SJSA1 (cell line): ENCODE data around the gene TALDO1. TPM values are rescaled to one million over a fixed set of nuclear protein-coding genes. Genes with fewer than 3 reads are reported as not detected.

Experiments used
- DNase-seq, 2 experiments: peaks; one replicate each; pipeline ENCODE4 v3.0.0-alpha.2; 2015 to 2020; ENCODE audit warnings: low spot score in 2 of 2, low read depth in 1 of 2
- H3K27ac ChIP-seq: fragments of 250-450 bp; sonication (Bioruptor Pico); 2 replicates; pipeline ENCODE4 v1.5.1; 2020; ENCODE audit warnings: mild to moderate bottlenecking, moderate library complexity
- H3K27me3 ChIP-seq: fragments of 250-450 bp; sonication (Bioruptor Pico); replicated peaks from 2 replicates; pipeline ENCODE4 v1.5.1; 2020; ENCODE audit warnings: mild to moderate bottlenecking, moderate library complexity
- H3K36me3 ChIP-seq: fragments of 250-450 bp; sonication (Bioruptor Pico); 2 replicates; pipeline ENCODE4 v1.5.1; 2020; ENCODE audit warnings: mild to moderate bottlenecking
- H3K4me1 ChIP-seq: fragments of 250-450 bp; sonication (Bioruptor Pico); replicated peaks from 2 replicates; pipeline ENCODE4 v1.6.1; 2021; ENCODE audit warnings: mild to moderate bottlenecking
- H3K4me3 ChIP-seq: fragments of 250-450 bp; sonication (Bioruptor Pico); 2 replicates; pipeline ENCODE4 v1.5.1; 2020; ENCODE audit warnings: mild to moderate bottlenecking
- H3K9me3 ChIP-seq: fragments of 250-450 bp; sonication (Bioruptor Pico); replicated peaks from 2 replicates; pipeline ENCODE4 v1.5.1; 2020; ENCODE audit warnings: mild to moderate bottlenecking
- total RNA-seq: library from RNA; depleted of rRNA; stranded (reverse); fragments of >200 nt; shearing (Covaris generic); gene quantifications from 2 replicates; pipeline ENCODE4 v1.2.3, GENCODE V29; 2014; rRNA removed

Gene TALDO1
- total RNA-seq, 1 experiment from 2014 or later, result 159 TPM

GRCh38 chr11:808427-809286 lies 61.4 kb downstream of the TALDO1 start:
- peak in 1 of 2 experiments; percentile 81 for DNase-seq
- no peaks in the 10 kb centered on the region for H3K27me3 ChIP-seq
- no peaks in the 10 kb centered on the region for H3K9me3 ChIP-seq
- peak overlapping the region; percentile 100 for H3K27ac ChIP-seq
- H3K4me1 ChIP-seq, result peaks cover 24% of the 10 kb centered on the region
- peaks cover 41% of the 10 kb centered on the region for H3K36me3 ChIP-seq
- peak overlapping the region; percentile 88 for H3K4me3 ChIP-seq

DNA sequence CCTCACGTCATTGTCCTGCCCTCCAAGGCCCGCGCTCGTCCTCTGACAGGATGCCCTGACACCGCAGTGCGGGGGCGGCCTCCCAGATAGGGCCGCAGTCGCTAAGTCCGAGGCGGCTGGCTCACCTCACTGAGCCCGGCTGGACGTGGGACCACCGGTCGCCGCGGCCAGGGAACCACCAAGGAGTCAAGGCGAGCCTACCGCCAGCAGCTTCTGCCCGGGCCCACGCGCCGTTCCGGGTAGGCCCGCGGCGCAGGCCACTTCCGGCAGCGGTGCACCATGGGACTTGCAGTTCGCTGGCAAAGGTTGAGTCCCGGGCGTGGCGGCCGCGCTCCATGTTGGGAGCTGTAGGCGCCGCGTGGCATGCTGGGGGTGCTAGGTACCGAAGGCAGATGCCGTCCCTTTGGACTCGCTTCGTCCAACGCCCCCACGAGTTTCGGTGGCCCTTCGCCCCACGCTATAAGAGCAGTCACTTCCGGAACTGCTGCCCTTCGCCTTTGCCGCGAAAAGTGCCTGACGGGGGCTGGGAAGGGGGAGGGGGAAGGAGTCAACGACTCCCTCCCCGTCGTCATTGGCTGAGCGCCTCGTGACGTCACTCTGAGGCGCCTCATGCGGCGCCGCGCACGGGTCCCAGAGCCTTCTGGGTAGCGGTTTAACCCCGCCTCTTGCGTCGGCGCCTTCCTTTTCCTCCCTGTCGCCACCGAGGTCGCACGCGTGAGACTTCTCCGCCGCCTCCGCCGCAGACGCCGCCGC lies 62.2 kb downstream of the TALDO1 start, which contains the start of gene RPLP2:
RPLP2 (plus strand) TSS at position 681 of the 753 bp plus-strand sequence. CDS start 268 bp downstream, outside the sequence.
- H3K27me3 ChIP-seq, result no peaks in the 10 kb centered on the region
- H3K4me3 ChIP-seq, result peak within 1 kb of the TSS; percentile 88
- peaks cover 42% of the 10 kb centered on the region for H3K36me3 ChIP-seq
- H3K9me3 ChIP-seq, result no peaks in the 10 kb centered on the region
- peak; percentile 92 to 97 for DNase-seq
- peaks cover 20% of the 10 kb centered on the region for H3K4me1 ChIP-seq
- H3K27ac ChIP-seq, result peak within 1 kb of the TSS; percentile 100

- H3K27me3 ChIP-seq, result no peaks in the 10 kb centered on the region
- peak overlapping the region; percentile 100 for H3K27ac ChIP-seq
- no peak for DNase-seq
- peaks cover 17% of the 10 kb centered on the region for H3K4me1 ChIP-seq
- H3K4me3 ChIP-seq, result peak overlapping the region; percentile 88
- no peaks in the 10 kb centered on the region for H3K9me3 ChIP-seq
- peaks cover 42% of the 10 kb centered on the region for H3K36me3 ChIP-seq
Observed at GRCh38 chr11:810040-810567, 62.8 kb downstream of the TALDO1 start.

DNA sequence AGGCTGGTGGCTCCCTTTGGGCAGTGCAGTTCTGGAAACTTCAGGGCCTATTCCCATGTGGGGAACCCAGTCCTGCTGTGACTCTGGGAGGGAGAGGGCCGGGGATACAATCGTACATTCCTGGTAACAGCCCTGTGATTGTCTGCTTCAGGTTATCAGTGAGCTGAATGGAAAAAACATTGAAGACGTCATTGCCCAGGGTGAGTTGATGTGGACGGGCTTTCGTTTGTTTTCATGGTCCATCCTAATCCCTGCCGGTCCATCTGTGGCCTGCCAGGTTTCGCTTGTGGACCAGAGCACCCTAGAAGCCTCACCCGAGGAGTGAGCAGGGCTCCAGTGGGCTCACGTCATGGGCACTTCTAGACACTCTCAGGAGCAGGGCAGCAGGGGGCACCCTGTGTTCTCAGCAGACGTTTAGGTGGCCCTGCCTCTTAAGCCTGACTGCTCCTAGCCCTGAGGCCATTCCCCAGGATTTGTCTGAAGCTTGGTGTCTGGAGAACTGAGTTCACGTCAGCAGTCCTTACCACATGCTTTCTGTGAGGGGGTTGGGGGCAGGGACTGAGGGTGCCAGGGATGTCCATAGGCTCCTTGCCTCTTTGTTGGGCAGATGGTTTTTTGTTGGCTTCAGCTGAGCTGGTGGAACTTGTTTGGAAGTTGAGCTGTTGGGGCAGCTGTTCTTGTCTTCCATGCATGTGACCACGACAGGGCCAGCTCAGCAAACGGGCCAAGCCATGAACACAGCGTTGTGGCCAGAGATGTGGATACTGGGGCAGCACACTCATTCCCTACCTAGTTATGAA lies 64.4 kb downstream of the TALDO1 start:
- H3K4me3 ChIP-seq, result peak overlapping the region; percentile 88; the same call in 1 of the 2 replicates
- no peaks in the 10 kb centered on the region for H3K9me3 ChIP-seq
- no peak for DNase-seq
- H3K4me1 ChIP-seq, result peaks cover 12% of the 10 kb centered on the region; the same call in 1 of the 2 replicates
- no peak overlapping the region for H3K27ac ChIP-seq
- no peaks in the 10 kb centered on the region for H3K27me3 ChIP-seq
- H3K36me3 ChIP-seq, result peaks cover 42% of the 10 kb centered on the region

- Histone ChIP-seq H3K4me3 (no peak overlapping the region), H3K9me3 (no peaks in the 10 kb centered on the region), H3K27me3 (no peaks in the 10 kb centered on the region), H3K36me3 (peaks cover 42% of the 10 kb centered on the region), H3K4me1 (peaks cover 12% of the 10 kb centered on the region; the same call in 1 of the 2 replicates), H3K27ac (no peak overlapping the region)
- no peak for DNase-seq
Observed at GRCh38 chr11:812390-812789, 65.1 kb downstream of the TALDO1 start.

DNA sequence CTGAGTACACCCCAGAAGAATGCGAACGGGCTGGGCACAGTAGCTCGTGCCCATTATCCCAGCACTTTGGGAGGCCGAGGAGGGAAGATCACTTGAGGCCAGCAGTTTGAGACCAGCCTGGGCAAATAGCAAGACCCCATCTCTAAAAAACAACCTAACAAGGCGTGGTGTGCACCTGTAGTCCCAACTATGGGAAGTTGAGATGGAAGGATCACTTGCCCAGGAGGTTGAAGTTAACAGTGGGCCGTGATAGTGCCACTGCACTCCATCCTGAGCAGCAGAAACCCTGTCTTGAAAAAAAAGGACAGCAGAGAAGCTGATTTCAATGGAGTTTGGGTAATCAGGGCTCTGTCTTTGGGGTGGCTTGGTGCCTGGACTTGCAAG lies 65.8 kb downstream of the TALDO1 start:
- Histone ChIP-seq H3K27ac (no peak overlapping the region), H3K36me3 (peaks cover 42% of the 10 kb centered on the region), H3K27me3 (no peaks in the 10 kb centered on the region), H3K4me1 (peaks cover 11% of the 10 kb centered on the region; the same call in 1 of the 2 replicates), H3K9me3 (no peaks in the 10 kb centered on the region), H3K4me3 (no peak overlapping the region)
- no peak for DNase-seq

DNA sequence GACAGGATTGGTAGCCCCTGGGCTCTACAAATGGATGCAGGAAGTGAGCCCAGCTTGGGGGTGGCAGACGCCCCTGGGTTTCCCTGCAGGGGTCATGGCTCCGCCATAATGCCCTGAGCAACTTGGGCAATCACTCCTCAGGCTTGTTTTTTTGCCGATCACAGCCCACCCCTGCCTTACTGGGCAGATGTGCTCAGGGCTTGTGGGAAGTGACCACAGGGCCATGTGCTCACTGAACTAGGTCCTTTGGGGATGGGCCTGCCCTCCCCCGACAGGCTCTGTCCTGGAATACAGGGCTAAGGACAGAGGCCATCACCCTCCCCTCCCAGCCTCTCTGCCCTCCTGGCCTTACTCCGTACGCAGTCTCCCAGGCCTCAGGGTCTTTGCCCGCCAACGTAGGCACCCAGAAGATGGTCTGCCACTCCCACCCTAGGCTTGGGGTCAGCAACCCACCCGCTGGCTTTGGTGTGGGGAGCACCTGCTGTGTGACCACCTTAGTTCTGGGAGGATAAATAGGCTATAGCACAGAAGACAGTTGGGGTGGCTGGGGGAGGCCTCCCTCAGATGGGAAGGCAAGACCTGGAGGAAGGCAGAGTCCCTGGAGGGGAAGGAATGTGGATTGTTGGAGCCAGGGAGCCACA lies 66.3 kb downstream of the TALDO1 start:
- Histone ChIP-seq H3K27ac (no peak overlapping the region), H3K9me3 (no peaks in the 10 kb centered on the region), H3K4me3 (no peak overlapping the region), H3K4me1 (peaks cover 8% of the 10 kb centered on the region), H3K27me3 (no peaks in the 10 kb centered on the region), H3K36me3 (peaks cover 42% of the 10 kb centered on the region)
- no peak for DNase-seq

Other genes starting within 250 kb of the TALDO1 start
- gene RNH1, start 240.2 kb upstream of the TALDO1 start, total RNA-seq, result 121 and 137 TPM in 2 replicates
- 47.3 and 52.3 TPM in 2 replicates for gene HRAS, start 211.9 kb upstream of the TALDO1 start, total RNA-seq
- gene LRRC56, start 209.9 kb upstream of the TALDO1 start, total RNA-seq, result 0.05 TPM in 1 of 2 replicates, not detected in the other
- 0.18 TPM in 1 of 2 replicates, not detected in the other for gene LMNTD2, start 186.7 kb upstream of the TALDO1 start, total RNA-seq
- 13.8 and 16.4 TPM in 2 replicates for gene RASSF7, start 186.5 kb upstream of the TALDO1 start, total RNA-seq
- 15.8 and 21.7 TPM in 2 replicates for gene PHRF1, start 171.0 kb upstream of the TALDO1 start, total RNA-seq
- gene IRF7, start 131.5 kb upstream of the TALDO1 start, total RNA-seq, result 4.3 and 5.9 TPM in 2 replicates
- gene CDHR5, start 122.5 kb upstream of the TALDO1 start, total RNA-seq, result not detected in 2 replicates
- not detected in 2 replicates for gene SCT, start 120.3 kb upstream of the TALDO1 start, total RNA-seq
- gene DRD4, start 110.2 kb upstream of the TALDO1 start, total RNA-seq, result not detected in 2 replicates
- gene DEAF1, start 52.2 kb upstream of the TALDO1 start, total RNA-seq, result 4.4 and 8.0 TPM in 2 replicates
- 16.0 and 16.7 TPM in 2 replicates for gene TMEM80, start 51.6 kb upstream of the TALDO1 start, total RNA-seq
- gene EPS8L2, start 41.2 kb upstream of the TALDO1 start, total RNA-seq, result not detected in 2 replicates
- 7.0 and 12.4 TPM in 2 replicates for gene GATD1, start 30.0 kb downstream of the TALDO1 start, total RNA-seq
- gene CEND1, start 42.6 kb downstream of the TALDO1 start, total RNA-seq, result 0.21 and 0.88 TPM in 2 replicates
- 5.1 and 11.1 TPM in 2 replicates for gene SLC25A22, start 50.8 kb downstream of the TALDO1 start, total RNA-seq
- 2.1 and 2.4 TPM in 2 replicates for gene PIDD1, start 57.8 kb downstream of the TALDO1 start, total RNA-seq
- gene RPLP2, start 62.5 kb downstream of the TALDO1 start, total RNA-seq, result 504 and 706 TPM in 2 replicates
- 5.0 and 9.8 TPM in 2 replicates for gene PNPLA2, start 71.5 kb downstream of the TALDO1 start, total RNA-seq
- gene CRACR2B, start 80.5 kb downstream of the TALDO1 start, total RNA-seq, result not detected in 2 replicates
- gene CD151, start 85.5 kb downstream of the TALDO1 start, total RNA-seq, result 123 and 179 TPM in 2 replicates
- gene POLR2L, start 95.1 kb downstream of the TALDO1 start, total RNA-seq, result 75.8 and 144 TPM in 2 replicates
- gene TSPAN4, start 95.4 kb downstream of the TALDO1 start, total RNA-seq, result 62.5 and 118 TPM in 2 replicates
- gene CHID1, start 163.3 kb downstream of the TALDO1 start, total RNA-seq, result 17.7 and 22.1 TPM in 2 replicates
- 15.6 and 17.7 TPM in 2 replicates for gene AP2A2, start 178.4 kb downstream of the TALDO1 start, total RNA-seq